COLO668 (cell line): ENCODE measurements around the gene ULK2.

Source experiments
- DNase-seq: peaks from one replicate; lab custom pipeline; 2025; ENCODE audit not compliant: unreplicated experiment; lab: John Stamatoyannopoulos, UW

Gene ULK2

DNA sequence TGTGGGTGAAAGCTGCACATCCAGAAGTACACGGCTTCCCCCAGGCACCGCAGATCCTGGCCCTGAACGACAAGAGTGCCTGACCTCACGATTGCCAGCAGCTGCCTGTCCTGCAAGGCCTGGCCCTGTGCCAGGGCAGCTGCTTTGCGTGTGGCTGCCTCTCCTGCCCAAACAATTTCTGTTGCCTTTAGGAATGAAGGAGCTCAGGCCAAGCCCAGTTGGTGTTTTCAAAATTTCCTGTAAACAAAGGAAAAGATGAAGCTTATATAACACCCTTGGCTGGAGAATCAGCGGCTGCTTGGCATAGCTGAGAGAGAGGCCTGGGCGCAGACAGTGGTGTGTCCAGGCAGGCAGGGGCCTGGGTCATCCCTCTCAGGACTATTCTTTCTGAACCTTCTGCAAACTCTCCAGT lies 139.6 kb downstream of the ULK2 start:
- DNase-seq = peak; percentile 91

DNA sequence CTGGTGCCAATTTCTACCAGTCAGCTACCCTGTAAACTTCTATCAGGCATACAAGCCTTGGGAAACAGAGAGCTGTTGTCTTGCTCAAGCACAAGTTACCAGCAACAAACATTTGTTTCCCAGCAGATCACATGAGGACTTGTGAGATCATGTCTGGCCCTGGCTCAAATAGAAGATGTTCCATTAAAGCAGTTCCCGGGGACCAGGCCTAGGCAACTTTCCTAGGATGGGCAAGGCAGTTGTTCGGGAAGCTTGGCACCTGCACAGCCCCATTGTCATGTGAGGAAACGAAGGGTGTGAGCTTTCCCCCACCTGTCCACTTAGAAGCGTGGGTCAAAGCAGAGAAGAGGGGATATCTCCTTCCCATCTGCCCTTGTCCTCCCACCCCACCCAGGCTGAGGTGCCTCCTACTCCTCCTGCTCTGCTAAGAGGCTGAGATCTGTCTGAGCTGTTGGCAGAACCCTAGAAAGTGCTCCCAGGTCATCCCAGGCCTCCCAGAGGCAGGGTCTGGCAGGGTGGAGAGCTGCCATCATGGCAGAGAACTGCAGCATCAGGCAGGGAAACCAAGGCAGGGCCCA lies 140.1 kb downstream of the ULK2 start:
- peak; percentile 30 for DNase-seq

DNA sequence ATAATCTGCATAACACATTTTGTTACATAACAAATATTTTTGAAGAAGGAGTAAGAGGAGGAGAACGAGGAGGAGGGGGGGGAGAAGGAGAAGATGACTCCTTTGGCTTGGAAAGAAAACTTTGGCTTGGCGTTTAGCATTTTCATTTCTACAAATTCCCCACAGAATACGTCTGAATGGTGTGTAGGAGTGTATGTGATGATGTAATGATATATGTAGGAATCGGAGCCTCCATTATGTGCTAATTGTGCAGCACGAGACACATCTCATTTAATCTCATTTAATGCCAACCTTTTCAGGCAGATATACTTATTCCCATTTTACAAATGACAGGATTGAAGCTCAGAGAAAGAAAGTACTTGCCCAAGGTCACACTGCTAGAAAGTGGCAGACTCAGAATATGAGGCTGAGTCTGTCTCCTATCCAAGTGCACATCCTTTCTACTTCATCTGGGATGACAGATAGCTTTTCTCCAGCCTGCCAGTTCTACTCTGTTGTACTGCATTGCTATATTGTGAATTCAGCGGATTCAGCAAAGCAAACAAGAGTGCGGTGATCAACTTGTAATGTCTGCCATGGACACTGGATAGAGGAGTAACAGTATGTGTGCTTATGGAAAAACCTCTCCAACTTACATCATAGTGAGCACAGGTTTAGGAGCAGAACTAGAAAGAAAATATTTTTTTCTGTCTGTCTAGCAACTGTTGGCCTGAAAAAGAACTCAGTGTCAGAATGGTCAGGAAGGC lies 140.9 kb downstream of the ULK2 start:
- peak; percentile 4 for DNase-seq

DNA sequence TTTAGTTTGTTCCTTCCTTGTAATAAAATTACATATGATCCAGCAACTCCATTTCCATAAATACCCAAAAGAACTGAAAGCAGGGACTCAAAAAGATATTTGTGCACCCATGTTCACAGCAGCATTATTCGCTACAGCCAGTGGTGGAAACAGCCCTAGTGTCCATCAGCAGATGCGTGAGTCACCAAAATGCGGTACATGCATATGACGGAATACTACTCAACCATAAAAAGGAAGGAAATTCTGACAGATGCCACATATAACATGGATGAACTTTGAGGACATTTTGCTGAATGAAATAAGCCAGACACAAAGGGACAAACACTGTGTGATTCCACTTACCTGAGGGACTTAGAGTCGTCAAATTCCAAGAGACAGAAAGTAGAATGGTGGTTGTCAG lies 142.2 kb downstream of the ULK2 start:
- DNase-seq = no peak

DNA sequence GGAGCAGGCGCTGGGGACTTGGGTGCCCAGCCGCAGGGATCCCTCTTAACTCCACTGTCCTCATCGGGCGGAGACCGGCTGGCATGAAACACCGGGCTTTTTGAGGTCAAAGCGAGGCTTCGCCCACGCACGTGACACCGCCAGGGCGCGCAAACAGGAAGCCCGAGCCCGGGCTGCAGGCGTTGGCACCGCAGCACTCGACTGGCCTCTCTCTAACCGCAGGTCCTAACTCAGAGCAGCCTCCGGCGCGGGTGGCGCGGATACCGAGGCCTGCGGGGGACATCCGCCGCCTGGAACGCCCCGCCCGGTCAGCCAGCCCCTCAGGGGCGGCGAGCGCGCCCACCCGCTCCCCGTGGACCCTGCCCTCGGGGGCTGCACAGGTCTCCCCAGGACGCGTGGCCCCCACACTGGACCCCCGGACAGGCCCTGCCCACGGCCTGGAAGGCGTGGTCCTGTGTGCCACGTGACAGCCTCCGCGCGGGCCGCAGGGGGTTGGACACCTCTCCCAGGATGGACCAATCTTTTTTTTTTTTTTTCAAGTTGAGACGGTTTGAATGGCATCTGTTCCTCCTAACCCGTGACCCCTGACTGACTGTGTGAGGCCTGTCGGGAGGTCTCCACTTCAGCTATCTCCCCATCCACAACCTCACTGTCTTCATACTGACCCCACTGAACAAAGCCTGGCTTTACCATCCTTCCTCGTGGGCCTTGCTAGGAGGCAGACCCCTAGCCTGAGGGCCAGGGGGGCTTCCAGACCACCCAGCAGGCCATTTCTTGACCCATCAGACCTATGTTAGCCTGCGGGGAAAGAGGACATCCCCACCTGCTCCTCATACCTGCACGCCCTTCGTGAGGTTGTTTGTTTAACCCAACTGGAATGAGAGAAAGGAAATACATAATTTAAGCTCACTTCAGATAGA lies 143.0 kb downstream of the ULK2 start:
- DNase-seq = no peak

DNA sequence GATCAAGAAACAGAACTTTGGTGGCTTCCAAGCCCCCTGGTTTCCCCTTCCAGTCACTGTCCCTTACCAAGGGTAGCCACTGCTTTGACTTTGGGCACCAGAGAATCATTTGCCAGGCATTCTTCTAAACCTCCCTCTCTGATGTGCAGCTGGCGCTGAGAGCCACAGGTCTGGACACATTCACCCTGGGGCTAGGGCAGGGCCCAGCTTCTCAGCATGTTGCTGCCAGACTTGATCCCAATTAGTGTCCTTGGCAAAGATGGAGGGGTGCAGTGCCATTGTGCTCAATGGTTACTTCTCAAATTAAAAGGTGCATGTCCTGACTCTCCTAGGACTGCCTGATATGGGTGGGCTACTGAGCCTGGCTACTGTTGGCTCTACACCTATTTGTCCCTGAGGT lies 143.8 kb downstream of the ULK2 start:
- DNase-seq = peak; percentile 52
